OCI-LY3 (cell line): Measurements from ENCODE around the gene SLC13A2.

Source experiments
- EZH2phosphoT487 ChIP-seq: fragments of 200-600 bp; shearing (Covaris generic); IDR thresholded peaks from 2 replicates; pipeline ENCODE4 v1.6.1; 2018; ENCODE audit warnings: antibody characterized with exemption, mixed run types, low read depth
- TF ChIP-seq, protein P1 (sequence below): fragments of 200-600, 300-600 bp; sonication (generic); IDR thresholded peaks from 2 replicates; pipeline ENCODE4 v1.5.1; 2014; ENCODE audit warnings: antibody characterized with exemption, low read length, low read depth

DNA sequence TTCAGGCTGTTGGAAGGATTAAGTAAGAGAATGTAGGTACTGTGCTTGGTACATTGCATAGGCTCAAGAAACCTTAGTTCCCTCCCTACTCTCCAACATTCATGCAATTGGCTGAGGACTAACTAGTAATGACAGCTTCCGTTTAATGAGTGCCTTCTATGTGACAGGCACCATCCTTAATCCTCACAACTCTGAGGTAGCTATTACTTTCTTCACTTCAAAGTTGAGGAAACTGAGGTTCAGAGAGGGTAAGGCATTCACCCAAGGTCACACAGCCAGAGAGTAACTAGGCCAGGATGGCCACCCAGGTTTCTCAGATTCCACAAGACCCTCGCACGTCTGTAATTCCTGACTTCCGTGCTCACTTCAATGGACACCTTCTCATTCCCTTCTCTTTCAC, 56.8 kb downstream of the SLC13A2 start:
- TF ChIP-seq, protein P1, sequence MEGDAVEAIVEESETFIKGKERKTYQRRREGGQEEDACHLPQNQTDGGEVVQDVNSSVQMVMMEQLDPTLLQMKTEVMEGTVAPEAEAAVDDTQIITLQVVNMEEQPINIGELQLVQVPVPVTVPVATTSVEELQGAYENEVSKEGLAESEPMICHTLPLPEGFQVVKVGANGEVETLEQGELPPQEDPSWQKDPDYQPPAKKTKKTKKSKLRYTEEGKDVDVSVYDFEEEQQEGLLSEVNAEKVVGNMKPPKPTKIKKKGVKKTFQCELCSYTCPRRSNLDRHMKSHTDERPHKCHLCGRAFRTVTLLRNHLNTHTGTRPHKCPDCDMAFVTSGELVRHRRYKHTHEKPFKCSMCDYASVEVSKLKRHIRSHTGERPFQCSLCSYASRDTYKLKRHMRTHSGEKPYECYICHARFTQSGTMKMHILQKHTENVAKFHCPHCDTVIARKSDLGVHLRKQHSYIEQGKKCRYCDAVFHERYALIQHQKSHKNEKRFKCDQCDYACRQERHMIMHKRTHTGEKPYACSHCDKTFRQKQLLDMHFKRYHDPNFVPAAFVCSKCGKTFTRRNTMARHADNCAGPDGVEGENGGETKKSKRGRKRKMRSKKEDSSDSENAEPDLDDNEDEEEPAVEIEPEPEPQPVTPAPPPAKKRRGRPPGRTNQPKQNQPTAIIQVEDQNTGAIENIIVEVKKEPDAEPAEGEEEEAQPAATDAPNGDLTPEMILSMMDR, result no peak
- TF ChIP-seq EZH2phosphoT487, result no peak
